DOHH2 (cell line): ENCODE data around the gene STAT1.

ENCODE experiments used
- H3F3A ChIP-seq: fragments of 200-600 bp; sonication (generic), shearing (Covaris generic); 2 replicates; pipeline ENCODE4 v1.6.0; 2016; ENCODE audit warnings: antibody characterized with exemption, mild to moderate bottlenecking; ENCODE audit not compliant: control insufficient read depth, insufficient read depth
- H3K27ac ChIP-seq: fragments of 200-600 bp; sonication (generic); 2 replicates; pipeline ENCODE4 v1.5.1; 2014; ENCODE audit warnings: low read depth, mild to moderate bottlenecking, low read length, moderate library complexity
- H3K27me3 ChIP-seq: fragments of 200-600 bp; sonication (generic); 2 replicates; pipeline ENCODE4 v1.6.1; 2014; ENCODE audit warnings: mild to moderate bottlenecking, low read length, mixed read lengths; ENCODE audit not compliant: control insufficient read depth
- H3K36me3 ChIP-seq: fragments of 200-600 bp; sonication (generic); 2 replicates; pipeline ENCODE4 v1.6.1; 2014; ENCODE audit warnings: mild to moderate bottlenecking, low read length, moderate library complexity, mixed read lengths; ENCODE audit not compliant: control insufficient read depth
- H3K4me1 ChIP-seq: fragments of 200-600 bp; sonication (generic); 2 replicates; pipeline ENCODE4 v1.6.1; 2014; ENCODE audit warnings: mild to moderate bottlenecking, low read length, mixed read lengths; ENCODE audit not compliant: control insufficient read depth
- H3K4me2 ChIP-seq: fragments of 200-600 bp; sonication (generic); 2 replicates; pipeline ENCODE4 v1.6.0; 2014; ENCODE audit warnings: mild to moderate bottlenecking, low read length, moderate library complexity
- H3K4me3 ChIP-seq: fragments of 200-600 bp; sonication (generic); 2 replicates; pipeline ENCODE4 v1.5.1; 2014; ENCODE audit warnings: mild to moderate bottlenecking, low read length, mixed read lengths
- H3K79me2 ChIP-seq: fragments of 200-600 bp; sonication (generic); 2 replicates; pipeline ENCODE4 v1.6.1; 2014; ENCODE audit warnings: mild to moderate bottlenecking, low read length, mixed read lengths; ENCODE audit not compliant: control insufficient read depth
- H3K9me2 ChIP-seq: fragments of 200-600 bp; sonication (generic); replicated peaks from 2 replicates; pipeline ENCODE4 v1.6.1; 2014; ENCODE audit warnings: mild to moderate bottlenecking, low read length, mixed read lengths; ENCODE audit not compliant: control insufficient read depth
- H3K9me3 ChIP-seq: fragments of 200-600 bp; sonication (generic); 2 replicates; pipeline ENCODE4 v1.6.1; 2014; ENCODE audit warnings: antibody characterized with exemption, low read length, mixed read lengths; ENCODE audit not compliant: control insufficient read depth, insufficient read depth
- H4K20me1 ChIP-seq: fragments of 200-600 bp; sonication (generic); 2 replicates; pipeline ENCODE4 v1.6.0; 2014; ENCODE audit warnings: low read depth, mild to moderate bottlenecking, antibody characterized with exemption, low read length, moderate library complexity; ENCODE audit not compliant: control insufficient read depth, insufficient read depth
- CTCF ChIP-seq: fragments of 200-600 bp; sonication (generic); IDR thresholded peaks from one replicate; pipeline ENCODE4 v1.5.1; 2014; ENCODE audit warnings: antibody characterized with exemption, mild to moderate bottlenecking, low read depth, low read length; ENCODE audit not compliant: poor library complexity, severe bottlenecking
- EZH2phosphoT487 ChIP-seq: fragments of 200-600 bp; sonication (generic); IDR thresholded peaks from 2 replicates; pipeline ENCODE4 v1.6.1; 2017; ENCODE audit warnings: borderline replicate concordance, mild to moderate bottlenecking, antibody characterized with exemption, low read length, moderate library complexity, mixed read lengths

Gene STAT1

GRCh38 chr2:190993292-190993643 lies 20.7 kb downstream of the STAT1 start:
- Histone ChIP-seq H3K27me3 (no peaks in the 10 kb centered on the region), H3K9me2 (no peaks in the 10 kb centered on the region), H3K79me2 (no peaks in the 10 kb centered on the region), H3F3A (no peaks in the 10 kb centered on the region), H3K4me2 (no peak overlapping the region), H3K36me3 (no peaks in the 10 kb centered on the region), H3K9me3 (no peaks in the 10 kb centered on the region), H3K27ac (no peak overlapping the region), H4K20me1 (no peaks in the 10 kb centered on the region), H3K4me1 (no peaks in the 10 kb centered on the region), H3K4me3 (no peak overlapping the region)
- TF ChIP-seq EZH2phosphoT487 (no peak), CTCF (no peak)

GRCh38 chr2:190990132-190990531 lies 23.8 kb downstream of the STAT1 start:
- H3F3A ChIP-seq = no peaks in the 10 kb centered on the region
- H3K4me1 ChIP-seq = no peaks in the 10 kb centered on the region
- H3K9me3 ChIP-seq = no peaks in the 10 kb centered on the region
- H4K20me1 ChIP-seq = no peaks in the 10 kb centered on the region
- H3K27ac ChIP-seq = no peak overlapping the region
- no peak overlapping the region for H3K4me3 ChIP-seq
- no peaks in the 10 kb centered on the region for H3K79me2 ChIP-seq
- TF ChIP-seq CTCF = no peak
- no peak for TF ChIP-seq EZH2phosphoT487
- no peaks in the 10 kb centered on the region for H3K9me2 ChIP-seq
- H3K27me3 ChIP-seq = no peaks in the 10 kb centered on the region
- no peaks in the 10 kb centered on the region for H3K36me3 ChIP-seq
- H3K4me2 ChIP-seq = no peak overlapping the region

- TF ChIP-seq CTCF = no peak
- no peak for TF ChIP-seq EZH2phosphoT487
- Histone ChIP-seq H4K20me1 (no peaks in the 10 kb centered on the region), H3K27ac (no peak overlapping the region), H3K4me1 (no peaks in the 10 kb centered on the region), H3K9me3 (no peaks in the 10 kb centered on the region), H3K36me3 (no peaks in the 10 kb centered on the region), H3K27me3 (no peaks in the 10 kb centered on the region), H3K4me2 (no peak overlapping the region), H3K4me3 (no peak overlapping the region), H3K79me2 (no peaks in the 10 kb centered on the region), H3F3A (no peaks in the 10 kb centered on the region), H3K9me2 (no peaks in the 10 kb centered on the region)
These were observed 25.1 kb downstream of the STAT1 start for GRCh38 chr2:190988910-190989309.

GRCh38 chr2:190987938-190988337 lies 26.0 kb downstream of the STAT1 start:
- Histone ChIP-seq H3K36me3 (no peaks in the 10 kb centered on the region), H3K4me1 (no peaks in the 10 kb centered on the region), H3K4me2 (no peak overlapping the region), H3K9me2 (no peaks in the 10 kb centered on the region), H3K27ac (no peak overlapping the region), H3K4me3 (no peak overlapping the region), H3K79me2 (no peaks in the 10 kb centered on the region), H4K20me1 (no peaks in the 10 kb centered on the region), H3K27me3 (no peaks in the 10 kb centered on the region), H3F3A (no peaks in the 10 kb centered on the region), H3K9me3 (no peaks in the 10 kb centered on the region)
- TF ChIP-seq EZH2phosphoT487 = no peak
- no peak for TF ChIP-seq CTCF
